ENCODE results near the gene ZSWIM6. TPM values are rescaled to one million over a fixed set of nuclear protein-coding genes. Genes with fewer than 3 reads are reported as not detected.

The ZSWIM6 gene
- total RNA-seq, 1 experiment from 2014 or later = 10.0 TPM

DNA sequence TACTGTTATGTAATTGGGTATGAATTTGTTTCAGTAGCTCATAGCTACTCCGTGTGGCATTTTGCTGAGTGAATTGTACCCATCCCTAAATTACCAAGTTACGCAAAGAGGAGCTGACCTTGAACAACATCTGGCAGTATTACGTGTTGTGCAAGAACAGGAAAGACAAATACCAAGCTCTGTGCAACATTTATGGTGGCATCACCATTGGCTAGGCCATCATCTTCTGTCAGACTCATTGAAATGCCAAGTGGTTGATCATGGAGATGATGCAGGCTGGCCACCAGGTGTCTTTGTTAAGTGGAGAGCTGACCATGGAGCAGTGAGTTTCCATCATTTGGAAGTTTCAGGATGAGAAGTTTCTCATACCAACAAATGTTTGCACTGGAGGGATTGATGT lies 15.0 kb downstream of the ZSWIM6 start:
- Histone ChIP-seq H3K4me3 (ENCODE audit: low read depth, low read length) (no peak overlapping the region), H3K4me1 (no peaks in the 10 kb centered on the region), H3K36me3 (ENCODE audit: control insufficient read depth, insufficient read depth, low read length) (no peaks in the 10 kb centered on the region), H3K27me3 (replicated peaks; ENCODE audit: control insufficient read depth, insufficient read depth, low read length) (no peaks in the 10 kb centered on the region), H3K9me3 (no peaks in the 10 kb centered on the region)
- H3K27ac Mint-ChIP-seq (ENCODE audit: unreplicated experiment) = no peak overlapping the region
- H3K4me3 Mint-ChIP-seq (ENCODE audit: unreplicated experiment) = no peak overlapping the region
- H3K36me3 Mint-ChIP-seq (ENCODE audit: insufficient read depth, unreplicated experiment) = no peaks in the 10 kb centered on the region
- intact Hi-C loops (cut with micrococcal nuclease; ENCODE audit: unreplicated experiment) = no loop called here
- no peaks in the 10 kb centered on the region for H3K27me3 Mint-ChIP-seq (ENCODE audit: insufficient read depth, unreplicated experiment)
- BruUV-seq (replicated peaks) = no TSS peak
- H3K4me1 Mint-ChIP-seq (ENCODE audit: low read depth, unreplicated experiment) = no peaks in the 10 kb centered on the region
- H3K9me3 Mint-ChIP-seq (ENCODE audit: unreplicated experiment) = no peaks in the 10 kb centered on the region
- DNase-seq = no peak
- ChIA-PET CTCF (no interaction called here), POLR2A (interaction anchor here (1.0 kb wide), 1 partner anchor 16 kb away, joined by 3 read pairs; no protein-coding TSS in a partner anchor)
- TF ChIP-seq, protein P1, sequence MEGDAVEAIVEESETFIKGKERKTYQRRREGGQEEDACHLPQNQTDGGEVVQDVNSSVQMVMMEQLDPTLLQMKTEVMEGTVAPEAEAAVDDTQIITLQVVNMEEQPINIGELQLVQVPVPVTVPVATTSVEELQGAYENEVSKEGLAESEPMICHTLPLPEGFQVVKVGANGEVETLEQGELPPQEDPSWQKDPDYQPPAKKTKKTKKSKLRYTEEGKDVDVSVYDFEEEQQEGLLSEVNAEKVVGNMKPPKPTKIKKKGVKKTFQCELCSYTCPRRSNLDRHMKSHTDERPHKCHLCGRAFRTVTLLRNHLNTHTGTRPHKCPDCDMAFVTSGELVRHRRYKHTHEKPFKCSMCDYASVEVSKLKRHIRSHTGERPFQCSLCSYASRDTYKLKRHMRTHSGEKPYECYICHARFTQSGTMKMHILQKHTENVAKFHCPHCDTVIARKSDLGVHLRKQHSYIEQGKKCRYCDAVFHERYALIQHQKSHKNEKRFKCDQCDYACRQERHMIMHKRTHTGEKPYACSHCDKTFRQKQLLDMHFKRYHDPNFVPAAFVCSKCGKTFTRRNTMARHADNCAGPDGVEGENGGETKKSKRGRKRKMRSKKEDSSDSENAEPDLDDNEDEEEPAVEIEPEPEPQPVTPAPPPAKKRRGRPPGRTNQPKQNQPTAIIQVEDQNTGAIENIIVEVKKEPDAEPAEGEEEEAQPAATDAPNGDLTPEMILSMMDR (IDR thresholded peaks at IDR 0.05; ENCODE audit: insufficient read depth in 1 of 2, low read depth in 1 of 2, low read length in 1 of 2, severe bottlenecking in 1 of 2, unreplicated experiment in 1 of 2) = peak in 1 of 2 experiments; percentile 9

DNA sequence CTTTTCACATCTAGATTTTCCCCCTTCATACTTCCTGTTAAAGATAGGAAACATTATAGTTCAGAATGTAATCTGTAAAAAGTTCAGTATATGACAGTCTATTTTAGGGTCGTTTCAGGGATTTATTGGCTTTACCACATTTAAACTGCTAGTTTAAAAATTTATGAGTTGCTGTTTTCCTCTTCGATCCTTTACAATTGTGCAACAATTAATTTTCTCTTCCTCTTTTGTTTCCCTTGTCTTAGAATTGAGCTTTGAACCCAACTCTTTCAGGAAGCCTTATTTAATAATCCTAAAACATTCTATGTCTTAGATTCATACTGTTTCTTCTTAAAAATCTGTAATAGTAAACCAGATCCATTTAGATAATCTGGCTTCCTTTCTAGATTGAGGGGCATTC lies 16.4 kb downstream of the ZSWIM6 start:
- Histone ChIP-seq H3K4me1 (no peaks in the 10 kb centered on the region), H3K36me3 (ENCODE audit: control insufficient read depth, insufficient read depth, low read length) (no peaks in the 10 kb centered on the region), H3K27me3 (replicated peaks; ENCODE audit: control insufficient read depth, insufficient read depth, low read length) (no peaks in the 10 kb centered on the region), H3K9me3 (no peaks in the 10 kb centered on the region), H3K4me3 (ENCODE audit: low read depth, low read length) (no peak overlapping the region)
- Mint-ChIP-seq H3K27ac (ENCODE audit: unreplicated experiment) (no peak overlapping the region), H3K9me3 (ENCODE audit: unreplicated experiment) (no peaks in the 10 kb centered on the region), H3K27me3 (ENCODE audit: insufficient read depth, unreplicated experiment) (no peaks in the 10 kb centered on the region), H3K4me1 (ENCODE audit: low read depth, unreplicated experiment) (no peaks in the 10 kb centered on the region), H3K36me3 (ENCODE audit: insufficient read depth, unreplicated experiment) (no peaks in the 10 kb centered on the region), H3K4me3 (ENCODE audit: unreplicated experiment) (no peak overlapping the region)
- POLR2A ChIA-PET = no interaction called here
- intact Hi-C loops (cut with micrococcal nuclease; ENCODE audit: unreplicated experiment) = no loop called here
- CTCF ChIA-PET = no interaction called here
- TF ChIP-seq, protein P1 (IDR thresholded peaks at IDR 0.05; ENCODE audit: insufficient read depth in 1 of 2, low read depth in 1 of 2, low read length in 1 of 2, severe bottlenecking in 1 of 2, unreplicated experiment in 1 of 2) = no peak
- DNase-seq = no peak
- BruUV-seq (replicated peaks) = no TSS peak

- Mint-ChIP-seq H3K27ac (ENCODE audit: unreplicated experiment) (no peak overlapping the region), H3K27me3 (ENCODE audit: insufficient read depth, unreplicated experiment) (no peaks in the 10 kb centered on the region), H3K4me3 (ENCODE audit: unreplicated experiment) (no peak overlapping the region), H3K9me3 (ENCODE audit: unreplicated experiment) (no peaks in the 10 kb centered on the region), H3K4me1 (ENCODE audit: low read depth, unreplicated experiment) (no peaks in the 10 kb centered on the region), H3K36me3 (ENCODE audit: insufficient read depth, unreplicated experiment) (no peaks in the 10 kb centered on the region)
- no TSS peak for BruUV-seq (replicated peaks)
- no peak for DNase-seq
- no peaks in the 10 kb centered on the region for H3K27me3 ChIP-seq (replicated peaks; ENCODE audit: control insufficient read depth, insufficient read depth, low read length)
- intact Hi-C loops (cut with micrococcal nuclease; ENCODE audit: unreplicated experiment) = no loop called here
- POLR2A ChIA-PET = no interaction called here
- TF ChIP-seq, protein P1 (IDR thresholded peaks at IDR 0.05; ENCODE audit: insufficient read depth in 1 of 2, low read depth in 1 of 2, low read length in 1 of 2, severe bottlenecking in 1 of 2, unreplicated experiment in 1 of 2) = no peak
- no peaks in the 10 kb centered on the region for H3K36me3 ChIP-seq (ENCODE audit: control insufficient read depth, insufficient read depth, low read length)
- H3K9me3 ChIP-seq = no peaks in the 10 kb centered on the region
- CTCF ChIA-PET = no interaction called here
- H3K4me3 ChIP-seq (ENCODE audit: low read depth, low read length) = no peak overlapping the region
- H3K4me1 ChIP-seq = no peaks in the 10 kb centered on the region
These were observed 17.9 kb downstream of the ZSWIM6 start for GRCh38 chr5:61349935-61350334.

All from Caco-2 (cell line).